ENCODE data around the gene EBF4. TPM values are rescaled to one million over a fixed set of nuclear protein-coding genes. Genes with fewer than 3 reads are reported as not detected.

EBF4 gene
- polyA plus RNA-seq, 6 donors from 2014 or later = 0.28 TPM; not detected in 5

DNA sequence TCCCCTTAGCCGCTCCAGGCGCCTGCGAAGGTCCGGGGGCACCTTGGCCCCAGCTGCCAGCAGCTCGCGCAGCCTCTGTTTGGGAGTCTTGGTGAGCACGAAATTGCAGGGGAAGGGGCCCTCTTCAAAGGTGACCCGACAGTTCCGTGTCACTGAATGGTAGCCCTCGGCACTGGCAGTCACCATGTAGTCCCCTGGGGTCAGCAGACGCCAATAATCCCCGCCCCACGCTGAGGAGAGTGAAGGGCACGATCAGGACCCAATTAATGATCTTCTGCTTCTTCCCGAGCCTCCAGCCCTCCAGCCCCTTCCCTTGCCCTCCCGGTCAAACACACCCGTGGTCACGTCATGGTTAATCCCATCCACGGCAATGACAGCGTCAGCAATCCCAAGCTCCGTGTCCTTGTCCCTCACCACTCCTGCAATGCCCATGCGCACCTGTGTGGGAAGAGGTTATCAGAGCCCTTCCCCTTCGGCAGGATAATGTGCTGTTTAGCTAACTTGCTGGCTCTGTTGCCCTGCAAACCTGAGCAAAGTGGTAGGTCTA is 101.7 kb downstream of the EBF4 start:
- DNase-seq (no peak), ATAC-seq (ENCODE audit: low read depth in 2 of 2) (no peak)
- no peak overlapping the region for H3K27ac Mint-ChIP-seq
- H3K36me3 Mint-ChIP-seq = no peaks in the 10 kb centered on the region
- H3K4me1 Mint-ChIP-seq = peaks cover 5 to 7% (median 6%) of the 10 kb centered on the region in 3 donors
- H3K9me3 Mint-ChIP-seq = no peaks in the 10 kb centered on the region
- peaks cover 24 to 59% (median 44%) of the 10 kb centered on the region in 3 donors for H3K27me3 Mint-ChIP-seq
- no peak overlapping the region for H3K4me3 Mint-ChIP-seq

GRCh38 chr20:2794866-2795447 is 102.4 kb downstream of the EBF4 start:
- H3K4me1 Mint-ChIP-seq = peaks cover 11 to 14% (median 13%) of the 10 kb centered on the region in 3 donors
- H3K9me3 Mint-ChIP-seq = no peaks in the 10 kb centered on the region
- ATAC-seq (ENCODE audit: low read depth in 2 of 2) (no peak), DNase-seq (no peak)
- peaks cover 0 to 3% of the 10 kb centered on the region in 2 donors for H3K36me3 Mint-ChIP-seq
- no peak overlapping the region for H3K27ac Mint-ChIP-seq
- H3K4me3 Mint-ChIP-seq = no peak overlapping the region
- peaks cover 24 to 66% (median 48%) of the 10 kb centered on the region in 3 donors for H3K27me3 Mint-ChIP-seq

DNA sequence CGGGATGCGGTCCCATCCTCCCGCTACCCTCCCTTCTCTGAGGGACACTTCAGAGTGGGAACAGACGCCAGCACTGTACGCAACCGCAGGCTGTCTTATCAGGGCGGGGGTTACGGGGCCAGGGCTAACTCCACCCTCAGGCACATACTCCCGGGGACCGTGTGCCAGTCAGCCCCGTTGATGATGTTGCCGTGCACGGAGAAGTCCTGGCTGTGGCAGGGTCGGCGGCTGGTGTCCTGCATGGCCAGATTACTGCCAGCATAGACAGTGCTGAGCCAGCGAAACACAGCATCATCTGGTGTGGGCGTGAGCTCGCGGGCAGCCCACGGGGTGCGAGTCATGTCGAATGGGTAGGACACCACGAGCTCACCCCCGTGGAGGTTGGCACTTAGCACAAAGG is 102.9 kb downstream of the EBF4 start:
- no peak overlapping the region for H3K27ac Mint-ChIP-seq
- DNase-seq (no peak), ATAC-seq (ENCODE audit: low read depth in 2 of 2) (no peak)
- H3K9me3 Mint-ChIP-seq = no peaks in the 10 kb centered on the region
- H3K4me3 Mint-ChIP-seq = peak overlapping the region in 1 of 8 donors; percentile 6
- H3K27me3 Mint-ChIP-seq = peaks cover 22 to 67% (median 48%) of the 10 kb centered on the region in 3 donors
- peaks cover 0 to 6% of the 10 kb centered on the region in 2 donors for H3K36me3 Mint-ChIP-seq
- peaks cover 14 to 17% (median 17%) of the 10 kb centered on the region in 3 donors for H3K4me1 Mint-ChIP-seq

DNA sequence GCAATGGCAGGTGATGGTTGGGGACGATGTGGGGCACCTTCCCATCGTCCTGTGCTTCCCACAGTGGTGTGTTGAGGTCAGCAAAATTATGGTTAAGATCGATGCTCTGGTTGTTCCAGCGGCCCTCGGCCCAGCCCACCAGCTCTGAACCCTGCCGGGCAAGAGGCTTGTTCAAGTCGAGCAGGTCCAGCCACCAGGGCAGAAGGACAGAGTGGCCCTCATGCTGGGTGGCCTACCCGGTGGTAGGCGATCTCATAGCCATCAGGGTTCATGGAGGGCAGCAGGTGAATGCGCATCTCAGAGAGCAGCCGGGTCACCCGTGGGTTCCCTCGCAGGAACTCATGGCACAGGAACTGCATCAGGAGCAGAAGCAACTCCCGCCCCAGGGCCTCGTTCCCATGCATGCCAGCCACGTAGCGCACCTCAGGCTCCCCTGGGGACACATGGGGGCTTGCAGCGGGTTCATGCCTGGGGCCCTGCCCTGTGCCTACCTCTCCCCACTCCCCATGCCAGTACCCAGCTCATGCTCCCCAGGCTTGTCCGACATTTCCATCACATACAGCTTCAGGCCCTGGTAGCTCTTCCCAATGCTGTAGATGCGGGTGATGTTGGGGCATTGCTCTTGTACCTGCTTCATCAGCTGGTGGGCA is 103.6 kb downstream of the EBF4 start:
- H3K4me3 Mint-ChIP-seq = no peak overlapping the region
- H3K27me3 Mint-ChIP-seq = peaks cover 27 to 71% (median 52%) of the 10 kb centered on the region in 3 donors
- H3K4me1 Mint-ChIP-seq = peaks cover 20 to 24% (median 22%) of the 10 kb centered on the region in 3 donors
- H3K27ac Mint-ChIP-seq = no peak overlapping the region
- no peaks in the 10 kb centered on the region for H3K9me3 Mint-ChIP-seq
- ATAC-seq (ENCODE audit: low read depth in 2 of 2) = no peak
- peaks cover 0 to 6% of the 10 kb centered on the region in 2 donors for H3K36me3 Mint-ChIP-seq
- DNase-seq = no peak

- no peak for DNase-seq
- Mint-ChIP-seq H3K27me3 (peaks cover 29 to 76% (median 60%) of the 10 kb centered on the region in 3 donors), H3K36me3 (peaks cover 0 to 6% of the 10 kb centered on the region in 2 donors), H3K4me3 (no peak overlapping the region), H3K4me1 (peaks cover 23 to 29% (median 29%) of the 10 kb centered on the region in 3 donors), H3K27ac (peak overlapping the region in 1 of 6 donors; percentile 63), H3K9me3 (peaks cover 0 to 3% (median 0%) of the 10 kb centered on the region in 7 donors)
- ATAC-seq (ENCODE audit: low read depth in 2 of 2) = no peak
Observed at GRCh38 chr20:2797136-2797983, 104.8 kb downstream of the EBF4 start.

- DNase-seq = no peak
- H3K4me1 Mint-ChIP-seq = peaks cover 23 to 32% (median 29%) of the 10 kb centered on the region in 3 donors
- H3K27me3 Mint-ChIP-seq = peaks cover 30 to 76% (median 61%) of the 10 kb centered on the region in 3 donors
- peak overlapping the region in 1 of 6 donors; percentile 61 for H3K27ac Mint-ChIP-seq
- H3K9me3 Mint-ChIP-seq = peaks cover 0 to 3% (median 0%) of the 10 kb centered on the region in 7 donors
- H3K36me3 Mint-ChIP-seq = peaks cover 0 to 6% of the 10 kb centered on the region in 2 donors
- no peak for ATAC-seq (ENCODE audit: low read depth in 2 of 2)
- peak overlapping the region in 7 of 8 donors; percentile 37 to 83 (median 57) for H3K4me3 Mint-ChIP-seq
Observed at GRCh38 chr20:2798095-2798805, 105.7 kb downstream of the EBF4 start.

DNA sequence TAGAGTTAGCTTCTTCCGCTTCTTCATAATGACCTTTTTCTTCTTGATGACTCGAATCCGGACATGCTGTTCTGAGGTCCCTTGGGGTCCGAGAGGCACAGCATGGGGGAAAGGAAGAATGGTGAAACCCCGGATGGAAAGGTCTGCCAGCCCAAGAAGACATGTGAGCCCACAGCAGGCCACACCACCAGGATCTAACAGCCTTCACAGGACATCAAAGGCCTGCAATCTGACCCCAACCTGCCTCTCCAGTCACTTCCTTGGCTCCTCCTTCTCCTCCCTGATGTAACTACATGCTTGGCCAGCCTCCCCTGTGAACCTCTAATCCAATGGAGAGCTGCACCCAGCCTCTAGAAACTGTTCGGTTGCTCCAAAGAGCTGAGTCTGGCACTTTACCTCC is 106.2 kb downstream of the EBF4 start:
- Mint-ChIP-seq H3K27ac (peak overlapping the region in 1 of 6 donors; percentile 49), H3K9me3 (peaks cover 0 to 3% (median 0%) of the 10 kb centered on the region in 7 donors), H3K27me3 (peaks cover 30 to 75% (median 57%) of the 10 kb centered on the region in 3 donors)

GRCh38 chr20:2799271-2799670 is 106.7 kb downstream of the EBF4 start:
- no peak for DNase-seq
- H3K4me3 Mint-ChIP-seq = peak overlapping the region; percentile 40 to 95 (median 88)
- peak overlapping the region in 1 of 6 donors; percentile 26 for H3K27ac Mint-ChIP-seq
- peaks cover 23 to 32% (median 29%) of the 10 kb centered on the region in 3 donors for H3K4me1 Mint-ChIP-seq
- H3K36me3 Mint-ChIP-seq = peaks cover 0 to 6% of the 10 kb centered on the region in 2 donors
- no peak for ATAC-seq (ENCODE audit: low read depth in 2 of 2)
- H3K9me3 Mint-ChIP-seq = peaks cover 0 to 3% (median 0%) of the 10 kb centered on the region in 7 donors
- peaks cover 33 to 75% (median 61%) of the 10 kb centered on the region in 3 donors for H3K27me3 Mint-ChIP-seq

More for the DNA sequence above, 106.2 kb downstream of the EBF4 start:
- Mint-ChIP-seq H3K4me3 (peak overlapping the region in 7 of 8 donors; percentile 30 to 95 (median 85)), H3K4me1 (peaks cover 23 to 32% (median 29%) of the 10 kb centered on the region in 3 donors), H3K36me3 (peaks cover 0 to 6% of the 10 kb centered on the region in 2 donors)
- DNase-seq (no peak), ATAC-seq (ENCODE audit: low read depth in 2 of 2) (no peak)

DNA sequence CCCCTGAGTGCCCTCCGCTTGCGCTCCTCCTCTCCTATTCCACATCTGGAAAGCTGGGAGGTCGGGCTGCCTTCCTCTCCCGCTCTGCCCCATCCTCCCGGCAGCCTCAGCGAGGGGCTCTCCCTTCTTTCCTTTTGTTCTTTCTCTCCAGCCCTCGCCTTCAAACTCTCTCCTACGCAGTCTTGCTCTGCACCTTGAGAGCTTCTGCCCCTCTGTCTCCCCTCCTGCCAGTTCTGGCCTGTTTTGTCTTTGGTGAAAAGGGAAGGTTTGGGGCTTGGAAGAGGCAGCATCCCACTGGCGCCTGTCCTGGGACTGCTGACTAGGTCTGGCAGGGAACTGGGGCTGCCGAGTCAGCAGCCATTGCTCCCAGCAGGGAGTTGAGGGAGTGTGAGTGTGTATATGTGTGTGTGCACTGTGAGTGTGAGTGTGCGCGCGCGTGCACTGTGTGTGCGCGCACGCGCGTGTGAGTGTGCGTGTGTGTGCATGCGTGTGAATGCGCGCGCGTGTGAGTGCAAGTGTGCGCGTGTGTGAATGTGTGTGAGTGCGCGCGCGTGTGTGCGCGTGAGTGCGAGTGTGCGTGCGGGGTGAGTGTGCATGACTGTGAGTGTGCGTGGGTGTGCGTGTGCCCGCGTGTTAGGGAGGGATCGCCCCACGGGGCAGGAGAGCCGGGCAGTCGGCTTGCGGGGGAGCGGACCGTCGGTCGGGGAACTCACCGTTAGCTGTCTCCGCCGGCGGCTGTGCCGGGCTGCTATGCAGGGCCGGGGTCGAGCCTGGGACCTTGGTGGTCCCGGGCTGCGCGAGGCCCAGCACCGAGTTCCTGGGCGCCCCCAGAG is 107.3 kb downstream of the EBF4 start:
- DNase-seq (no peak), ATAC-seq (ENCODE audit: low read depth in 2 of 2) (no peak)
- peak overlapping the region; percentile 40 to 95 (median 88) for H3K4me3 Mint-ChIP-seq
- H3K4me1 Mint-ChIP-seq = peaks cover 23 to 32% (median 29%) of the 10 kb centered on the region in 3 donors
- peaks cover 36 to 75% (median 65%) of the 10 kb centered on the region in 3 donors for H3K27me3 Mint-ChIP-seq
- H3K9me3 Mint-ChIP-seq = peaks cover 0 to 3% (median 0%) of the 10 kb centered on the region in 7 donors
- peak overlapping the region in 3 of 6 donors; percentile 7 to 93 (median 86) for H3K27ac Mint-ChIP-seq
- H3K36me3 Mint-ChIP-seq = peaks cover 0 to 6% of the 10 kb centered on the region in 2 donors

DNA sequence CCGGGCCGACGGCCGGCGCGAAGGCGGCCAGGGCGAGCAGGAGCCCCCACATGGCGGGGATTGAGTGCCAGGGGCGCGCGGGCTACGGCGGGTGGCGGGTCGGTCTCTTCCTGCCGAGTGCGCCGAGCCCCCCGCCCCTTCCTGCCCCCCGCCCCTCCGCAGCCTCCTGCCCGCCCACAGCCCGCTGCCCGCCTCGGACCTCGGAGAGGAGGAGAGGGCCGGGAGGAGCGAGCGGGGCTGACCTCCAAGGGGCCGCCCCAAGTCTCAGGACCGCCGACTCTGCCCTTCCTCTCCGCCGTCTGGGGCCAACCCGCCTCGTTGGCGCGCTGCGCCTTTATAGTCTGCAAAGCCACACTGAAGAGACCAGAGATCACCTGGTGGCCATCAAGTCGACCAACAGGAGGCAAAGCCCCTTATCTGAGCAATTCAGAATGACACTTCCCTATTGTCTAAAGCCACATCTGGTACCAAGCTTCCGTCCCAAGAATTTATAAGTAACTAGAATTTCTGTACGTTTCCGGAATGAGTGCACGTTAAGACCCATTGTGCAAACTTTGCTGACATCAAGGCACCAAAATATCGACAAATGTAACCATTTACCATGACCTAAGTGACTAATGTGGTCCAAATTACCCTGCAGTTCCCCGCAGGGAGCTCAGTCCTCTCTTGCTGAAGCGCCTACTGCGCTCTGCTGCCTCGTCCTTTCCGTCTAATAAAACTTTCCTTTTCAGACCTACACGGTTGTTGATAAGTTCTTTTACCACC is 108.1 kb downstream of the EBF4 start, which contains the start of gene CPXM1:
Gene CPXM1 (minus strand): TSS at position 107 of the 765 bp plus-strand sequence. CDS start 55 bp downstream, at position 52.
- Mint-ChIP-seq H3K4me3 (peak within 1 kb of the TSS; percentile 40 to 95 (median 90)), H3K27me3 (peaks cover 36 to 80% (median 71%) of the 10 kb centered on the region in 3 donors), H3K9me3 (peaks cover 0 to 3% (median 0%) of the 10 kb centered on the region in 7 donors), H3K36me3 (peaks cover 0 to 6% of the 10 kb centered on the region in 2 donors), H3K4me1 (peaks cover 23 to 32% (median 29%) of the 10 kb centered on the region in 3 donors), H3K27ac (peak within 1 kb of the TSS in 5 of 6 donors; percentile 54 to 93 (median 70))
- ATAC-seq (ENCODE audit: low read depth in 2 of 2) (peak; percentile 64 to 70), DNase-seq (peak; percentile 14)

DNA sequence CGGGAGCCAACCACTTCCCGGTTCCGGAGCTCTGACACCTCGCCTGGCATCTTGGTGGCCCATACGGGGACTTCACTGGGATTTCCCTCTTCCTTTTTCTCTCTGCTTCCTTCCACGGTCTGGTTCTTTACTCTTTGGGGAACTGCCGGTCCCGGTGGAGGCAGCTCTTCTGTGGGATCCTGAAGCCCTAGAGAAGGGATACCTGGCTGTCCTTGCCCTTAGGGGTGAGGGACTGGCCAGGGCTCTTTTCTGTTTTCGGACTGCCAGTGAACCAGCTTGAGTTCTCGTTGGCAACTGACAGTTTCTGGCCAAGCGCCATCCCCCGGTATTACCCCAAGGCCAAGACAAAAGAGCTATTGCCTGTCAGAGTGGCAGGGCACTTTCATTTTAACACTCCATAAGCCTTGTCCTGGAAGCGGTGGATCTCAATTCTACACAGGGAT is 108.7 kb downstream of the EBF4 start:
- Mint-ChIP-seq H3K9me3 (peaks cover 0 to 3% (median 0%) of the 10 kb centered on the region in 7 donors), H3K4me1 (peaks cover 23 to 33% (median 32%) of the 10 kb centered on the region in 3 donors), H3K4me3 (peak overlapping the region; percentile 40 to 89 (median 86)), H3K27ac (peak overlapping the region in 2 of 6 donors; percentile 54 to 67), H3K27me3 (peaks cover 41 to 85% (median 77%) of the 10 kb centered on the region in 3 donors), H3K36me3 (peaks cover 0 to 6% of the 10 kb centered on the region in 2 donors)
- DNase-seq (no peak), ATAC-seq (ENCODE audit: low read depth in 2 of 2) (peak in 1 of 2 donors; percentile 16)
